Activated CD8-positive, alpha-beta memory T cell treated with anti-CD3 and anti-CD28 coated beads, Interleukin-2, amount 50 U/mL, for 1 hour (primary cell): ENCODE data around the gene SHC3.

Experiments used
- DNase-seq: peaks from one replicate; pipeline ENCODE4 v3.0.0-alpha.2; 2020; ENCODE audit errors: extremely low read depth

Gene SHC3

DNA sequence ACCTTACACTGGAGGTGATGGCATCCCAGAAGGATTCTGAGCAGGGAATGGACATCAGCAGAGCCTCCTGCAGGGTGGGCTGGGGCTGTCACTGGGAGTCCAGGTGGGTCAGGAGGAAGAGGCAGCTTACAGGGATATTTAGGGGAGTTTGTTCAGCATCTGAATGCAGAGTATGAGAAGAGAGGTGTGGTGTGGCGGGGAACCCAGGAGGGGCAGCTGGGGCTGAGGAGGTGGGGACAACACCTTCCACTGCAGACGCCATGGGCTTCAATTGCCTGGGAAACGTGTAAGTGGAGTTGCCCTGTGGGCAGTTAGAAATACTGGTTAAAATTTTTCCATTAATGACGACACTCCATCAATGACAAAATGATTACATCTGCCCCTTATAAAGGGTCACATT lies 153.9 kb downstream of the SHC3 start:
- DNase-seq: no peak

DNA sequence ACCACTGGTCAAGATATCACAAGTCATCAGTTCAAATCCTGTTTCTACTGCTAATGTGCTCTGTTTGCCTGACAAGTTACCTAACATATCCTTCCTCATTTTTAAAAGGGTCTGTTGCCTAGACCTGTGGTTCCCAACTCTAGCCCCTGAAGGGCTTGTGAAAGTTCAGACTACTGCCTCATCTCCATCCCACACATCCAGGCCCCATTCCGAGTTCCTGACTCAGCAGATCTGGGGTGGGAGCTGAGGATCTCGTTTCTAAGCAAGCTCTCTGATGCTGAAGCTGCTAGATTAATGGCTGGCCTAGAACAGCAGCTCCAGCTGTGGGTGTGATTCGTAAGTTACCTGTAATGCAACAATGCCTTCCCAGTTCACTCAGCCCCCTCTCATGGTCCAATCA lies 154.9 kb downstream of the SHC3 start:
- no peak for DNase-seq

DNA sequence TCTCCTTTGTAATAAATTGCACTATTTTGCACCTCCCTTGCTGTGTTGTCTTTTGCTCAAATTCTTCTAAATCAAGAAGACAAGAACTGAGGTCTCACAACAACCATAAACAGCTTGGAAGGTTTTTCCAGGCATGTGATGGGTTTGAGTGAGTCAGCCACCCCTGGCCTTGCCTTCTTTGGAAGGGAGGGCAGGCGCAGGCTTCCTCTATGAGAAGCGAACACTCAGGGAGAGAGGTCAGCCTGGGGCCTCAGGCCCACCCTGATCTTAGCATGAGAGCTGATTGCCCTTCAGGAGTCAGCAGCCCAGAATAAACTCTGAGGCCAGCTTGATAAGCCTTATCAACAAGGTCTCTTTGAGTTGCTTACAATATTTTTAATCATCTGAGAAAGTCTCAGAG lies 155.7 kb downstream of the SHC3 start:
- no peak for DNase-seq

DNA sequence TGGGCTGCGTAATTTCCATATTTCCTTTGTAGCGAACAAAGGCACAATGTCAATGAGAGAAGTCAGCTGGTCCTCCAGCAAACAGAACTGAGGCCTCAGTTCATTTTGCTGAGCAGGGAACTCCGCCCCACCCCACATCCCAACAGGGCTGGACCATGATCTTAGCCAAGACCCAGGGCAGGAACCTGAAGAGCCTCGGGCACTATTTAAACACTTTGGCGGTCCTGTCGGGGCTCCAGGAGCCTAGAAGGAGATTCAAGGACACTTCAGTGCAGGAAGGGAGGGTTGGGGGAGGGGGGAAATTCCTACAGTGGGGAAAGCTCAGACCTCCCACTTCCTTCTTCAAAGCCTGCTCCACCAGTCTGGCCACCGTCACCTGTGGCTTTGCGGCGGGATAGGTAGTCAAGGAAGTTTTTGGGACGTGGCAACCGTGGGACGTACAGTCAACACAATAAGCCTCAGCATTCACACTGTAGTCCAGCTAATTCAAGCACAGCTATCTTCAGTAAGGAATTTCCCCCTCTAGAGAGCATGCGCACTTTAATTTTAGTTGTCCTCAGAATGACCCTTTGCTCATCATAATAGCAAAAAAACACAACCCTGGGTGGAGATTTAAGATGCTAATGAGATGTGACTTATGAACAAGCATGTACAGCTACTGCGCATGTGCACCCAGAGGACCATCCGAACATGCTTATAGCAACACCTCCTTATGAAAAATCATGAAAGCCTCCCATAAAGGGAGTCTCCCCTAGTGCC lies 156.4 kb downstream of the SHC3 start:
- DNase-seq: no peak

DNA sequence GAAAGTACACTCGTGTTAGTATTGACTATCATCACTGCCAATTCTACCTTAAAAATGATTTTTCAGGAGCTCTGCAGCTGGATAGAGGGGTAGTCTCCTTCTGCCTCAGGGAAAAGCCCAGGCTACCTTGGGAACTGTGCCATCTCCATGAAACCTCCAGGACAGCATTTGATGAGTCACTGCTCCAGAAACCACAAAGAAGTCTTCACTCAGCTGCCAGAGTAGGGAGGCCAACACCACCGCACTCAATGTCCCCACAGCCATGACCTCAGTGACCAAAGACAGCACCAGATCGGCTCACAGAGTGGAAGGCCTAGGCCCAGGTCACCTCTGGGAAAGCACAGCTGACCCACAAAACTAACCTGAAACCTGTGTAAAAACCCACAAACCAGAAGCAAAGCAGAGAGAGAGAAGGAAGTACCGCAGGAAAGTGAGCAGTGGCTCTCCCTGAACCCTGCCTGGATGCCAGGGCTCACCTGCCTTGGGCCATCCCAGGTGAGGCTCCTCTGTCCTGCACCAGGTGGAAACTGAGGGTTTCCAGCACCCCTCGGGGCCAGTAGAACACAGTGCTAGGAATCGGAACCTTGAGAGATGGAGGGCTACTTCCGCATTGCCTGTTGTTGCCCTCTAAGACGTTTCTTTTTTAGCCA lies 157.3 kb downstream of the SHC3 start:
- no peak for DNase-seq

DNA sequence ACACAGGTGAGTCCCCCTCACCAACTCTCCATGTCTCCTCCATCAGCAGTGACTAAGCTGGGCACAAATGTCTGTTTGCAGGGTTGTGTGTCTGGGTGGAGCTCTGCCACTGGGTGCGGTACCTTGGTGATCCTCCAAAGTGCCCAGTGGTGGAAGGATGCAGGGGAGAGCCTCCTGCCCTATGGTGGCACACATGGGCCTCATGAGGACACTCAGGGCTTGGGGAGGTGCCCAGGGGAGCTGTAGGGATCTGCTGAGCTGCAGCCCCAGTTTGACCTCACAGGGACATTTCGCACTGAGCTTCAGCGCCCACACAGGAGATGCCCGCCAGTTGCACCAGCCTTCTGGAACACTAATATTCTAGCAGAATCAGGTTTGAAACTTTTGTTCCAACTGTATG lies 157.9 kb downstream of the SHC3 start:
- no peak for DNase-seq

DNA sequence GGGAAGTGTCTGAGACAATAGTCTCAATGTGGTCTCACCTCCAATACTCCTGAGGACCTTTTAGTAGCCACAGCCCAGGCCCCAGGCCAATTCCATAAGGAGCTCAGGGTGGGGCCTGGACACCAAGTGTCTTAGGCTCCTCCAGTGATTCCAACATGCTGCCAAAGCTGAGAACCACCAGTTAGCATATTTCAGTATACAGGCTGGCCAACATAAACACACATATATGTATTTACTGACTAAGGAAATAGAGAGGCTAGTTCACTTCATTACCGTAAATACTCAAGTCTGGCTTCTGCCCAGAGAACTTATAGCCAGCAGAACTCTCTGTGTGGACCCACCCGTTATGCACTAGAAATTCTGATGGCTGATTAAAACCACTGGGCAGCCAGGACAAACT lies 163.3 kb downstream of the SHC3 start:
- DNase-seq: no peak

DNA sequence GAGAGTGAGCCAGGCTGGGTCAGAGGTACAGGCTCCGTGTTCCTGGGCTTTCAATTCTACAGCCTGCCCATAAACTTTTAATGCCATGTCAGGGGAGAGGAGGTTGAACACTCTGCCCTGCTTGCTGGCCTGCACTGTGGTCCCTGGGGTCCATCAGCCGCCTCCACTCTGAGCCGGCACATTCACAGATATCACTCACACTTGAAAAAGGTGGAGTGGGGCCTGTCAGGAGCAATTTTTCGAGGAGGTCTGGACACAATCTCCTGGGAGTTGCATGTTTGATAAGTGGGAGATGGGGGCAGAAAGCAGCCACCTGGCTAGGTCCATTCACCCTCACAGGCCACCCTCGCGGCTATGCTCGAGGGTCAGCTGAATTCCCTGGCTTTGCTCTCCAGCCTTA lies 164.5 kb downstream of the SHC3 start:
- no peak for DNase-seq

DNA sequence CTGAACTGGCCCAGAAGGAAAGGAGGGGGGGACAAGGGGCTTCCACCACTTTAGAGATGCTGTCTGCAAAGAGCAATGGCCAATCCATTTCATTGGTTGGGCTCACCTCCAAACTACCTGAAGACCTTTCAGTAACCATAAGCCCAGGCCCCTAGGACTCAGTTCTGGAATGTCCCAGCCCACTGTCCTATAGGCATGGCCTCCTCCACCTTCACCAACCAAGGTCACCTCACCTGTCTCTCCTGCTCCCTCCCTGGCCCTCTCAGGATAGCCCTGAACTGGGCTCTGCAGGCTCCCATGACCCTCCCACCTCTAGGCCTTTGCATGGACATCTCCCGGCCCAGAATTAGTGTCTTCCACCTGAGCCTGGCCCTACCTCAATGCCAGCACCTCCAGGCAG lies 165.0 kb downstream of the SHC3 start:
- DNase-seq: no peak

DNA sequence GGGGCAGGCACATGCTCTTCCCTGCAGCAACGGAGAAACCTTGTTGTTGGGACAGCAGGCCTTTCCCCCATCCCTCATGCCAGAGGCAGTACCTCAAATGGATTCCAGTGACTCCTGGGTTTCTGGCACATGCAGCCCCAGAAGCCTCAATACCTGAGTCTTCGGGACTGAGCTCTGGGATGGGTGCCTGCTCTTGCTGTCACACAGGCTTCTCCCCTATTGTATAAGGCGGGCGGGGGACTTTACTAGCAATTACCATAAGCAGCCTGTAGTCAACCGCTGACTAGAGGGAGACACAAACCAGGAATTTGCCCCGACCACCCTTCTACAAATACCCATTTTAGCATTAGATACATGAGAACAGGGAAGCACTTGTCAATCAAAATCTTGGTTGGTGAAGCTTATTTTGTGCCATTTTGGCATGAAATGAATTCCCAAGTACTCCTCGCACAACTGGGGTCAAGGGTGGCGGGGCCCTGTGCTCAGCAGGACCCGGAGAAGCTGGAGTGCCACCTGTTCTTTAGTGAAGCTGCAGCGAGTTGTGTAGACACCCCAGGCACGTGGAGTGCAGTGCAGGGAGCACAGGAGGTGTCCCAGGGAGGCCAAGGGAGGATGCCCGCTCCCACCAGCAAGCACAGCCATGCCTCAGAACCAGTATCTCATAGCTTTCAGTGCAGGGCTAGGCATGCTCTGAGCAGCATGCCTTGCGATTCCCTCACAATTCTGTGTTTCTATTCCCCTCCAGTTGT lies 166.2 kb downstream of the SHC3 start:
- DNase-seq: no peak

DNA sequence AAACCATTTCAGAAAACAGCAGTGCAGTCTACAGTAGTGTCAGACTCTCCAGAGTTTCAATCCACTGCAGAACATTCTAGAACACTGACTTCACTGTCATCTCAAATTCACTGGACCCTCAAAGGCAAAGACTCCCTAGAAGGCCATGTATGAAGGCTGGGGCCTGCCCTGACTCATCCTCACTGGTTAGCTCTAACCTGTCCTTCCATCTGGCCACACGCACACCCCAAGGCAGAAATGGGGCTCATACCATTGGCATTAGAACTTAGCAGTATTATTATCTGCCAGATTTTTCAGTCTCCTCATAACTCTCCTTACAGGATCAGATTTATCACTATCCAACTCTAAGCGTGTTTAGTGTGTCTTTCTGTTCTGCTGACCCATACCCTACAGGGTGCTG lies 166.9 kb downstream of the SHC3 start:
- DNase-seq: no peak

DNA sequence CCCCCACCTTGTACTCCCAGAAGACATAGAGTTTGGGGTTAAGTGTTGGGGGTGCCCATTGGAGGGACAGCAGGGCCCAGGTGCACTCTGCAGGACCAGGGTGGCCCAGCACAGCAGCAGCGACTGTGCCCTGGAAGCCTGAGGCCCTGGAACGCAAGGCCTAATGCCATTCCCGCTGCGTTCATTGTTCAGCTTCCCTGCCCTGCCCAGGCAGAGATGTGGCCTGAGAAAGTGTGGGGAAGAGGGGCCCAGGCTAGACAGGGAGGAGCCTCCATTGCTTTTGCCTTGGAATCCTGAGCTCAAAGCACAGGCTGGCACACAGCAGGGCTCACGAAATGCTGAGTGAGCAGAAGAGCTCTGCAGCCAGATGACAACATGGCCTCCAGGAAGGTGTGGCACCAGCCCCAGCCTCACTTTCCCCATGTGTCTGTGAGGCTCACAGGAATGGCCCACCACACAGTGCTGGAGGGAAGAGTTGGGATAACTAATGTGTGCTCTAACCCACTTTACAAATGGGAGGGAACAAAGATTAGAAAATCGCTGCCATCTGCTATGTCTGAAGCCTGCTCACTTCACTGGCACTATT lies 168.0 kb downstream of the SHC3 start:
- no peak for DNase-seq

DNA sequence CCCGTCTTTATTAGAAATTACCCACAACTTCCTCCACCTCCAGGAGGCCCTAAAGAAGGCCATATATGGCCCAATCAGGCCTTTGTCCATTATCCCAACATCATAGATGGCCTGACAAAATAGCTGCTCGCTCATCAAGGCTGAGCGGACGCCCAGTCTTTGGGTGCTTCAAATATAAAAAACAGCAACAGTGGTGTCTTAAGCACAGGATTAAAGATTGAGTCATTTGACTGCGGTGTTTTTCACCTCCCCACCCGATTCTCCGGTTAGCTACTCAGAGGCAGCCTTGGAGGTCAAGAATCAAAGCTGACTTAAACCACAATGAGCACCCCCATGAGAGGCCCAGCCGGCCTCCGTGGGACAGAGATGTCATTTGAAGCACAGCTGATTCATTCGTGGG lies 168.6 kb downstream of the SHC3 start:
- no peak for DNase-seq

DNA sequence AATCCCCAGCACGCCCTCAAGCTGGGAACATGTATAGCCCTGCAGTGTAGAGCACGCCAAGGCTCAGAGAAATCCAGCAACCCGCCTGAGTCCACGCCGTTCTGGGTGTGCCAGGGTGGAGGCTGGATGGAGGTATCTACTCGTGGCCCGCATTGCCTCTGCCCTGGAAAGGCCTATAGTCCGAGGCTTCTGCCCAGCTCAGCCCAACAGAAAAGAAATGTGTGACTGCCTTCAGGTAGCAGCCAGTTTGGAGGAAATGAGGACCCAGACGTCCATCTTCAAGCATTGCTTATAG lies 169.1 kb downstream of the SHC3 start:
- no peak for DNase-seq

DNA sequence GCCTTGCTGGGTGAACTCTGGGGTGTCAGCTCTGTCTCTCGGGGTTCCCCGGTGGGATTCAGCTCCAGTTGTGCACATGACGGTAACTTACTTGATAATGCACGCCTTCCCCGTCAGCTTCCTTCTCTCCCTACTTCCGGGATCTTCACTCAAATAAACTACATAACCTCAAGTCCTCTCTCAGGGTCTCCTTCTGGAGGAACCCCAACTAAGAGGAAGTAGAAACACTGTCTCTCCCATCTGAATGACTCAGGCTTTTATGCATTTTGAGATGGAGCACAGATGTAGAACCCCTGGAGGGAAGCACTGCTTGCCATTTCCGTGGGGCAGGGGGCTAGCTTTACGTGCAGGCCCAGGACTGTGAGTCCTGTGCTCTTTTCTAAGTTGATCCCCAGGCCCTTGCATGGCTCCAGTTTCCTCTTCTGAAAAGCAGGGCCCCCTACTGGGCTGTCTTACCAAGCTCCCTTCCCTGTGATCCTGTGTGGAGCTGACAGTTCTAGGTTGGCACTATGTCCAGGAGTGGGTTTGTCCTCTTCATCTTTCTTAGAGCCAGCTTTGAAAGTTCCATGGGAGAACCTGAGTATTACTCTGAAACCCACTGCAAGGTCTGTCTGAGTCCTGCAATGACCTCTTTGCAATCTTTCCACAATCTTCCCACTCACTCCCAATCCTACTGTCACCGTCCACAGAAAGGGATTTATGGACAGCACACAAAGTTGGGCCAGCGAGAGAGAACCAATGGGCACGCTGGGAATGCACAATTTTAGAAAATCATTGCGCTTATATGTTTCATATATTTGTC lies 169.7 kb downstream of the SHC3 start:
- DNase-seq: no peak

DNA sequence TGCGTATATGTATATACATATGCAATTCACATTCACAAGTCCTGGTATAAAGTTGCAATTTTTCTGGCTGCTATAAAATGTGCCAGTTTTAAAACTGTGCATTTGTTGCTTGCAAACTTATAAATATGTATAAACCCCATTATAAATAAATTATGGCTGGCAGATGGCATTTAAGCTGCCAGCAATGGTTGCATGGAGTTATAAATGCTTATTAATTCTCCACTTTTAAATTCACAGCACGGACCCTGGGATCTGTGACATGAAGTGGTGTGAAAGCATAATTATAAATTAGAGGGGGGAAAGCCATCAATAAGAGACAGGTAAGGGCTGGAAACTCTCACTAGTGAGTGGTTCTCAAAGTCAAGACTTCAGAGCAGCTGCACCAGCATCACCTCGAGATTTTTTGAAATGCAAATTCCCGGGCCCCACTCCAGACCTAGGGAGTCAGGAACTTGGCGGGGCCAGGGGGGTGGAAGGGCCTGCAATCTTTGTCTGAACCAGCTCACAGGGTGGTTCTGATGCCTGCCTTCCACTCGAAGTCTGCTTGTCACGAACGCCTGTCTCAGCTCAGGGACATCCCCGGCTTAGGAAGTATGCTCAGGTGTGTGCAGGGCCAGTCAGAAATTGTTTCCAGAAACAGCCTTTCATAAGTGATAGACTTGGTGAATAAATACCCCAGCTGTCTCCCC lies 170.4 kb downstream of the SHC3 start:
- DNase-seq: no peak

DNA sequence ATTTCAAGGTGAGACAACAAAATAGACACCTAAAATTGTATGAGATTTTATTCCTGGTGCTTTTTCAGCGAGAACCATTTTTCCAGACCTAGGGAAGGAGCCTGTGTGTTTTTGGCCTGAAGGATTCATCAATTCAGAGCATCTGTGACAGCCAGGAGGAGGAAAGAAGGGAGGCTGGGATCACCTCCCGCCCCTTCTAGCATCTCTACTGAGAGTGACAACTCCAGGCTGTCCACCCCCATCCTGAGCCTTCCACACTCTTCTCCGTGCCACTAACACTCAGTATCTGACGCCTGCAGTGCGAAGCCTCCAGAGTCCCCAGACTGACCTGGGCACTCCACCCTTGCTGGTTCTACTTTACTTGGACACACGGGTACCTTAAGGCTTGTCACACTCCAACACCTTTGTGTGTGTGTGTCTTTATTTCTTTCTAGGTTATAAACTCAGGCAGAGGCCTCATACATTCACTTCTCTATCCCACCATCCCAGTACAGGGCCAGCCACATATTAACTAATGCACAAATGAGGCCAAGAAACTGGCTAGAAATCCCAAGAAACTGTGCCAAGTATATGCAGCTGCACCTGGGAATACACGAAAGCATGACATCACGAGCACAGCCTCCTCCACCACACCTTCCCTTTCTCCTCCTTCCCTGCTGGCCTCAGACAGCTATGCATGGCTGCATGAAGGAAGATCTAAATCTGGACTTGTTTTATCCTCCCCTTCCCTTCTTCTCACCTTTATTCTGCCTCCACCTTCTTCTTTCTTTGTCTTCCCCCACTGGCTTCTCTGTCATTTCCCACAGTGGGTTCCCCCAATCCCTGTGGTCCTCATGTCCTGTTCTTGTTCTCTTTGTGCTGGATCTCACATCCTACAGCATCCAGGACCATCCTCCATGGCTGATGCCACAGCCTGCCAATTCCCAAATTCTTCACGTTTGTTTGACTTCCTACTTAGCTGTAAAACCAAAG lies 171.3 kb downstream of the SHC3 start:
- no peak for DNase-seq

DNA sequence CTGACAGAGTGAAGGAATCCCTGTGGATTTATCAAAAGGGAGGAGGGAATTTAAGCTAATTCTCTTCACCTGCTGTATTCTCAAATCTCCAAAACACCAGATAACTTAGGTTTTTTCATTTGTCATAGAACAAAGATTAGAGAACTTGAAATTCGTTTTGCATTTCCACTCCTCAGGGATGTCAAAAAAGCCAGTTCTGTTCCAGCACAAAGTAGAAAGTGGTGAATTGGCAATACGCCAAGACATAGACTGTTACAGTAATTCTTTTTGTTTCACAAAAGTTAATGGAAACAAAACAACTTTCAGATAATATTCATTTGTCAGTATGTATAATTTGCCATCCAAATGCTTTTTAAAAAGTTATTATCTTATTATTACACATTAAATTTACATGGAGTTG lies 172.4 kb downstream of the SHC3 start:
- DNase-seq: no peak

DNA sequence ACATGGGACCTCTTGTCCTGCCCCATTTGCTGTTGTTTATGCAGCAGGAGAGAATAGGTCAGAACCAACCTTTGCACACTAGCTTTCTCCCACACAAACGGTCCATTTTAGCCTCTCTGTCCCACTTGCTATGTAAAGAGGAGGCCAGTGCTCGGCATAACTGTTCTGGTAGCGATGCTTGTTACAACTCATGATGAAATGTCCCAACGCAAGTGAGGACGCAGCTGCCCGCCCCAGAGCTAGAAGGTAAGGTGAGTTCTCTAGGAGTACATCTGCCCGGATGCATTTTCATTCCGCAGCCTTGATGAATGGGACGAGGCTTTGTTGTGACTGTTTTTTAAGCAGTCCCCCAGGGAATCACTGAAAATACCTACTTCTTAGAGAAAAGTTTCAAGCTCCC lies 173.3 kb downstream of the SHC3 start:
- DNase-seq: no peak

DNA sequence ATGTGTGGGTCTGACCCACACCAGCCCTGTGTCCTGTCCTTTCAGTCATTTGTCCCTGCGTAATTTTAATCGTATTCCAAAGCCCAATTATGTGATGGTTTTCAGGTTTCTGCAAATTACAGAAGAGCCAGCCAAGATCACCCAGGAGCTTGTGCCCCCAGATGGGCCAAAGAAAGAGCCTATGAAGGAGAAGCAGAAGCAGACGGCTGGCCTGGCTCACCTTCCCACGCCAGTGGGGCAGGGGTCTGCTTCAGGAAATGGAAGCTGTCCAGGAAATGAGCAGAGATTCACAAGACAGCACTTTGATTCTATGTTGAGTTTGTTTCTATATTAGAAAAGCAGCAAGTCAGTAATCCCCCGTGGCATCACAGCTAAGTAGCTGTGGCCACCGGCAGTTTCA lies 175.6 kb downstream of the SHC3 start:
- DNase-seq: no peak
